ENCODE measurements around the gene SLC35F6.

GRCh38 chr2:26772064-26773001 is 8.2 kb downstream of the SLC35F6 start:
- TF ChIP-seq CTCF (IDR thresholded peaks at IDR 0.05) (no peak), PRDM15 (CRISPR knock-in tag; IDR thresholded peaks at IDR 0.05) (no peak), RELA (CRISPR knock-in tag; IDR thresholded peaks at IDR 0.05; ENCODE audit: borderline replicate concordance) (no peak), E2F1 (CRISPR knock-in tag; IDR thresholded peaks at IDR 0.05) (no peak)
